Measurements from ENCODE around the gene USP26. TPM values are rescaled to one million over a fixed set of nuclear protein-coding genes. Genes with fewer than 3 reads are reported as not detected.
"Not testable (repeated sequence)": the region's sequence is repeated elsewhere in the genome, so short reads cannot be mapped to it uniquely, and the experiment has no call there.

USP26 gene
- total RNA-seq, 1 donor from 2014 or later, result not detected

DNA sequence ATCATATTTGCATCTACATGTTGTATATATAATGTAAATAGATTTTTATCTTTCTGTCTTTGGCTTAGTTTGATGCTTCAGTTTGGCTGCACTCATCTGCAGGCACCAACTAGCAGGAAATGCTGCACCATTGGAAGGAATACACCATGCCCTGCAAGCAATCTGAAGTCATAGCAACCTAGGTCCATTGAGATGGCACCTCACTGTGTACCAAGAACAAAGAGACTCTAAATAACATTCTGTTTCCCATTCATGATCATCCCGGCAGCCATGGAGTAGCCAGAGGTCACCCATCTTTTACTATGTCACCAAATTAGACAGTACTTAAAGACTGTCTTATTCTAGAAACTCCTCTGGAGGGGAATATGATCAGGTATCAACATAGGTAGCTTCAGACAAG, 97.7 kb downstream of the USP26 start:
- Mint-ChIP-seq H3K9me3 (ENCODE audit: unreplicated experiment) (no peaks in the 10 kb centered on the region), H3K27me3 (ENCODE audit: unreplicated experiment) (no peaks in the 10 kb centered on the region), H3K4me1 (ENCODE audit: low read depth, unreplicated experiment) (no peaks in the 10 kb centered on the region), H3K27ac (ENCODE audit: unreplicated experiment) (no peak overlapping the region), H3K36me3 (ENCODE audit: unreplicated experiment) (no peaks in the 10 kb centered on the region), H3K4me3 (ENCODE audit: unreplicated experiment) (no peak overlapping the region)
- TF ChIP-seq, protein P1, sequence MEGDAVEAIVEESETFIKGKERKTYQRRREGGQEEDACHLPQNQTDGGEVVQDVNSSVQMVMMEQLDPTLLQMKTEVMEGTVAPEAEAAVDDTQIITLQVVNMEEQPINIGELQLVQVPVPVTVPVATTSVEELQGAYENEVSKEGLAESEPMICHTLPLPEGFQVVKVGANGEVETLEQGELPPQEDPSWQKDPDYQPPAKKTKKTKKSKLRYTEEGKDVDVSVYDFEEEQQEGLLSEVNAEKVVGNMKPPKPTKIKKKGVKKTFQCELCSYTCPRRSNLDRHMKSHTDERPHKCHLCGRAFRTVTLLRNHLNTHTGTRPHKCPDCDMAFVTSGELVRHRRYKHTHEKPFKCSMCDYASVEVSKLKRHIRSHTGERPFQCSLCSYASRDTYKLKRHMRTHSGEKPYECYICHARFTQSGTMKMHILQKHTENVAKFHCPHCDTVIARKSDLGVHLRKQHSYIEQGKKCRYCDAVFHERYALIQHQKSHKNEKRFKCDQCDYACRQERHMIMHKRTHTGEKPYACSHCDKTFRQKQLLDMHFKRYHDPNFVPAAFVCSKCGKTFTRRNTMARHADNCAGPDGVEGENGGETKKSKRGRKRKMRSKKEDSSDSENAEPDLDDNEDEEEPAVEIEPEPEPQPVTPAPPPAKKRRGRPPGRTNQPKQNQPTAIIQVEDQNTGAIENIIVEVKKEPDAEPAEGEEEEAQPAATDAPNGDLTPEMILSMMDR (IDR thresholded peaks at IDR 0.05; ENCODE audit: partially characterized antibody, unreplicated experiment), result no peak
- DNase-seq, result no peak

DNA sequence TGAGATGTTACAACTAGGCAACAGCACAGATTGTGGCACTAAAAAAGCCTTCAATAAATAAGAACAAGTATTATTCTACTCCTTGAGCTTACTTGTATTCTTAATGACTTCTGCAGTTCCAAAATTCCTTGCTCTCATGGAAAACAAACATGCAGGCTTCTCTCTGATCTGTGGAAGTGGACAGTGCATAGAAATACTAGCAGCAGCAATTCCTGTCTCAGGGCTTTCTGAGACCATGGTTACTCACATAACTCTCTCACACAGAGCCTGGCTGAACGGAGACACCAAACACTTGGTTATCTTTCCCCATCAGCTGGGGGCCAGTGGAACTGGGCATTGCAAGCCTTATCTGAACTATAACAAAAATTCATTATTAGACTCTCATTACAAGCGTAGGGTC, 106.1 kb downstream of the USP26 start:
- TF ChIP-seq, protein P1 (IDR thresholded peaks at IDR 0.05; ENCODE audit: partially characterized antibody, unreplicated experiment), result no peak
- no peaks in the 10 kb centered on the region for H3K36me3 Mint-ChIP-seq (ENCODE audit: unreplicated experiment)
- H3K9me3 Mint-ChIP-seq (ENCODE audit: unreplicated experiment), result no peaks in the 10 kb centered on the region
- DNase-seq, result no peak
- H3K4me3 Mint-ChIP-seq (ENCODE audit: unreplicated experiment), result no peak overlapping the region
- no peaks in the 10 kb centered on the region for H3K27me3 Mint-ChIP-seq (ENCODE audit: unreplicated experiment)
- no peak overlapping the region for H3K27ac Mint-ChIP-seq (ENCODE audit: unreplicated experiment)
- H3K4me1 Mint-ChIP-seq (ENCODE audit: low read depth, unreplicated experiment), result no peaks in the 10 kb centered on the region

DNA sequence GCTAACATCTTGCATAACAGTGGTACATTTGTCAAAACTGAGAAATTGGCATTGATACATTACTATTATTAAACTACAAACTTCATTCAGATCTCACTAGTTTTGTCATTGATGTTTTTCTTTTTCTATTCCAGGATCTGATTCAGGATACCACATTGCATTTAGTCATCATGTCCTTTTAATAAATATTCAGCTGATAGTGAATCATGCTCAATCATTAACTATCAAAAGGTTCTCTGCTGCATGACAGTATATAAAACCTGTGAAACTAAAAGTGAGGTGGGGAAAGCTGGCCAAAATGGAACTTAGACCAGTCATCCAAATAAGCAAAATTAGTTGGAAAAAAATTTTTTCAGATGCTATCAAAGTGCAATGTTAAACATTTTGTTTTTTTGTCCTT, 110.4 kb downstream of the USP26 start:
- no peak overlapping the region for H3K4me3 Mint-ChIP-seq (ENCODE audit: unreplicated experiment)

DNA sequence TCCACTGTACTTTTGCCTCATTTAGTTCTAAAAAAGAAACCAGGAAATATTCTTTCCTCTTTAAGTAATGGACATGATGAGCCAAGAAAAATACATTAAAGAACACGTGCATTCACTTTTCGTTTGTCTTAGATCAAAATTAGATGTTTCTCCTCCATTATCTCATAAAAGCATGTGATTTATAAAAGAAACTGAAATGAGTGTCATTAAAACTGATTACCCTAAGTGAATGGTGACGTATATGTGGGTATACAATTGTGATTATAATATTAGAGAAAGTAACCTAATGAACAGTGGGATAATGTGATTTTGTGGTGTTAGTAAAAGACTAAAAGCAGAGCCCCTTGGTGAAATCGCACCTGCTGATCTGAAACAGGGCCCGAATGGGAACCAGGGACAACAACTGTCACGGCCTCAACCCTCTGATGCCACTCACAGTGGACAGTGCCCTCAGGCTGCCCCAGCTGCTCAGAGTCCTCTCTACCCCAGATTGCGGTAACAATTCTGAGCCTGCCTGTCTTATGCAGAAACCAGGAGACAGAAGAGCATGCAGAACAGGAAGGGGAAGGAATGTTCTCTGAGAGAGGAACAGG, 112.8 kb downstream of the USP26 start:
- H3K4me3 Mint-ChIP-seq (ENCODE audit: unreplicated experiment), result no peak overlapping the region
- no peaks in the 10 kb centered on the region for H3K4me1 Mint-ChIP-seq (ENCODE audit: low read depth, unreplicated experiment)
- DNase-seq, result no peak
- no peaks in the 10 kb centered on the region for H3K9me3 Mint-ChIP-seq (ENCODE audit: unreplicated experiment)
- no peaks in the 10 kb centered on the region for H3K27me3 Mint-ChIP-seq (ENCODE audit: unreplicated experiment)
- TF ChIP-seq, protein P1 (IDR thresholded peaks at IDR 0.05; ENCODE audit: partially characterized antibody, unreplicated experiment), result no peak
- no peaks in the 10 kb centered on the region for H3K36me3 Mint-ChIP-seq (ENCODE audit: unreplicated experiment)
- H3K27ac Mint-ChIP-seq (ENCODE audit: unreplicated experiment), result no peak overlapping the region

More for the DNA sequence above, 110.4 kb downstream of the USP26 start:
- Mint-ChIP-seq H3K36me3 (ENCODE audit: unreplicated experiment) (no peaks in the 10 kb centered on the region), H3K4me1 (ENCODE audit: low read depth, unreplicated experiment) (no peaks in the 10 kb centered on the region), H3K27me3 (ENCODE audit: unreplicated experiment) (no peaks in the 10 kb centered on the region), H3K27ac (ENCODE audit: unreplicated experiment) (no peak overlapping the region), H3K9me3 (ENCODE audit: unreplicated experiment) (no peaks in the 10 kb centered on the region)
- DNase-seq, result no peak
- TF ChIP-seq, protein P1 (IDR thresholded peaks at IDR 0.05; ENCODE audit: partially characterized antibody, unreplicated experiment), result no peak

DNA sequence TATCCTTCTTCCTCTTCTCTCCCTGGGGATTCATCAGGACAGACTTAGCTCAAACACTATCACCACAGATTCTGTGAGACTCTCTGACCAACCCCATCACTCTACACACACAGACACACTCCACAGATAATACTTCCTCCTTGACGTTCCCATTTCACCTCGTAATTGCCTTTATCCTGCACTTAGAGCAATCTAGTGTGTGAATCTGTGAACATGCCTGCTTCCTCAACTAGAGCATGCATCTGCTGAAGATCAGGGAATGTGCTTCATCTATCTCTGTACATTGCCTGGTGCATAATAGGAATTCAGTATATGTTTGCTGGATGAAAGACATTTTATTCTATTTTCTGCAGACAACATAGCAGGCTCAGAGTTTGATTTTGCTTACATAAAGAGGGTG, 113.4 kb downstream of the USP26 start:
- Mint-ChIP-seq H3K36me3 (ENCODE audit: unreplicated experiment) (no peaks in the 10 kb centered on the region), H3K27ac (ENCODE audit: unreplicated experiment) (no peak overlapping the region), H3K4me1 (ENCODE audit: low read depth, unreplicated experiment) (no peaks in the 10 kb centered on the region), H3K27me3 (ENCODE audit: unreplicated experiment) (no peaks in the 10 kb centered on the region), H3K4me3 (ENCODE audit: unreplicated experiment) (no peak overlapping the region), H3K9me3 (ENCODE audit: unreplicated experiment) (no peaks in the 10 kb centered on the region)
- TF ChIP-seq, protein P1 (IDR thresholded peaks at IDR 0.05; ENCODE audit: partially characterized antibody, unreplicated experiment), result no peak
- no peak for DNase-seq

DNA sequence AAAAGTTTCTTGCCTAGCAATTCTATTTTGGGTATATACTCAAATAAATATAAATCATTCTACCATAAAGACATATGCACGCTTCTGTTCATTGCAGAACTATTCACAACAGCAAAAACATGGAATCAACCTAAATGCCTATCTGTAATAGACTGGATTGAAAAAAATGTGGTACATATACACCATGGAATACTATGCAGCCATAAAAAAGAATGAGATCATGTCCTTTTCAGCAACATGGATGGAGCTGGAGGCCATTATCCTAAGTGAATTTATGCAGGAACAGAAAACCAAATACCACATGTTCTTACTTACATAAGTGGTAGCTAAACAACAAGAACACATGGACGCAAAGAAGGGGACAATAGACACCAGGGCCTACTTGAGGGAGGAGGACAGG, 116.9 kb downstream of the USP26 start:
- not testable (repeated sequence) for H3K4me3 Mint-ChIP-seq (ENCODE audit: unreplicated experiment); H3K27me3 Mint-ChIP-seq (ENCODE audit: unreplicated experiment); H3K4me1 Mint-ChIP-seq (ENCODE audit: low read depth, unreplicated experiment); H3K36me3 Mint-ChIP-seq (ENCODE audit: unreplicated experiment); H3K9me3 Mint-ChIP-seq (ENCODE audit: unreplicated experiment); H3K27ac Mint-ChIP-seq (ENCODE audit: unreplicated experiment); DNase-seq

Data from glutamatergic neuron (in vitro differentiated cells).